K562 (cell line): ENCODE data around the gene PRUNE1. TPM values are rescaled to one million over a fixed set of nuclear protein-coding genes. Genes with fewer than 3 reads are reported as not detected.

Experiments
- FOXJ2 ChIP-seq: fragments of 200-800 bp; sonication (Bioruptor generic); IDR thresholded peaks from 2 replicates; pipeline ENCODE4 v1.6.1; 2016; ENCODE audit warnings: missing genetic modification characterization, missing compliant biosample characterization
- GTF2E2 ChIP-seq: fragments of 200-800 bp; sonication (Bioruptor generic); IDR thresholded peaks from 2 replicates; pipeline ENCODE4 v1.6.1; 2016; ENCODE audit warnings: missing genetic modification characterization, missing compliant biosample characterization
- ILK ChIP-seq: fragments of 450-650 bp; IDR thresholded peaks from 2 replicates; pipeline ENCODE4 v1.6.1; 2016; ENCODE audit warnings: missing genetic modification characterization, low read depth, mild to moderate bottlenecking, missing compliant biosample characterization, moderate library complexity, borderline replicate concordance
- NCOA1 ChIP-seq: fragments of 450-650 bp; IDR thresholded peaks from 2 replicates; pipeline ENCODE4 v1.6.1; 2016; ENCODE audit warnings: low read depth
- NFYB ChIP-seq: IDR thresholded peaks from 2 replicates; pipeline ENCODE4 v1.6.1; 2011; ENCODE audit warnings: mild to moderate bottlenecking, moderate library complexity; ENCODE audit not compliant: insufficient read length; ENCODE audit errors: extremely low read depth
- NONO ChIP-seq, 2 experiments: fragments of 200-400 bp in 1 of 2; fragments of 450-650 bp in 1 of 2; formaldehyde crosslinking in 1 of 2; IDR thresholded peaks; 2 replicates each; pipeline ENCODE4 v1.6.1; 2017; ENCODE audit warnings: low read depth in 2 of 2, mild to moderate bottlenecking in 2 of 2, moderate library complexity in 2 of 2, low read length in 1 of 2
- PHTF2 ChIP-seq: fragments of 250-450 bp; sonication (Bioruptor Pico); IDR thresholded peaks from 2 replicates; pipeline ENCODE4 v1.5.0; 2021; ENCODE audit warnings: mild to moderate bottlenecking
- POLR3A ChIP-seq: IDR thresholded peaks from 2 replicates; pipeline ENCODE4 v1.6.1; 2011; ENCODE audit warnings: borderline replicate concordance, mild to moderate bottlenecking, moderate library complexity; ENCODE audit not compliant: insufficient read length, insufficient read depth; ENCODE audit errors: extremely low read depth
- PYGO2 ChIP-seq: fragments of 450-650 bp; IDR thresholded peaks from 2 replicates; pipeline ENCODE4 v1.6.1; 2016; ENCODE audit warnings: mild to moderate bottlenecking, missing genetic modification characterization, moderate library complexity, missing compliant biosample characterization
- RBM17 ChIP-seq: fragments of 200-400 bp; formaldehyde crosslinking; IDR thresholded peaks from 2 replicates; pipeline ENCODE4 v1.6.1; 2017; ENCODE audit warnings: low read depth, mild to moderate bottlenecking, low read length, borderline replicate concordance
- TBP ChIP-seq: optimal IDR thresholded peaks from 2 replicates; pipeline ENCODE3; 2011; ENCODE audit warnings: low read depth, low read length, improper control_type of control experiment
- WHSC1 ChIP-seq: IDR thresholded peaks from one replicate; pipeline ENCODE4 v1.6.1; 2012; ENCODE audit warnings: low read length, control low read depth, inconsistent platforms
- ZBED1 ChIP-seq: IDR thresholded peaks from 2 replicates; pipeline ENCODE4 v1.6.1; 2014
- ZNF589 ChIP-seq: fragments of 200-800 bp; sonication (Bioruptor generic); IDR thresholded peaks from 2 replicates; pipeline ENCODE4 v1.6.1; 2016; ENCODE audit warnings: low read depth, missing genetic modification characterization, missing compliant biosample characterization
- ZNF699 ChIP-seq: fragments of 250-450 bp; sonication (Bioruptor Pico); IDR thresholded peaks from 2 replicates; pipeline ENCODE4 v1.8.0; 2021; ENCODE audit warnings: mild to moderate bottlenecking, moderate library complexity; ENCODE audit not compliant: insufficient replicate concordance
- ZNF785 ChIP-seq: fragments of 250-450 bp; sonication (Bioruptor Pico); IDR thresholded peaks from 2 replicates; pipeline ENCODE4 v1.4.0; 2020; ENCODE audit warnings: mild to moderate bottlenecking
- ZSCAN32 ChIP-seq: fragments of 450-650 bp; formaldehyde crosslinking; IDR thresholded peaks from 2 replicates; pipeline ENCODE4 v1.4.0; 2020; ENCODE audit warnings: mild to moderate bottlenecking, moderate library complexity
- polyA plus RNA-seq, 8 experiments: library from polyadenylated mRNA; depleted of rRNA in 4 of 8; stranded (reverse) in 5 of 8; unstranded in 3 of 8; fragments of >200 nt; fragmentation: Nextera tagmentation in 2 of 8; fragmentation: Illumina TruSeq in 1 of 8; extraction: Ambion mirVana in 2 of 8; extraction: Trizol in 1 of 8; gene quantifications; 2 replicates each; pipeline versions ENCODE4 v1.2.1 to v1.2.3, GENCODE V29; 2011 to 2014; ENCODE audit warnings: inconsistent platforms in 1 of 8, missing spikeins in 1 of 8
- total RNA-seq, 7 experiments: library from RNA; depleted of rRNA in 6 of 7; stranded (reverse); fragments of >200 nt in 6 of 7; fragmentation: Illumina TruSeq in 2 of 7; extraction: Trizol in 2 of 7; gene quantifications; 2 replicates each; pipeline versions ENCODE4 v1.2.1 to v1.2.3, GENCODE V29; 2011 to 2021; ENCODE audit warnings: low replicate concordance in 1 of 7
- TF ChIP-seq, protein P1 (sequence below), 2 experiments: fragments of 450-650 bp in 1 of 2; IDR thresholded peaks; 2 replicates each; pipeline ENCODE4 v1.6.1; 2011 to 2017; ENCODE audit warnings: low read depth in 2 of 2, antibody characterized with exemption in 1 of 2, borderline replicate concordance in 1 of 2, low read length in 1 of 2, mild to moderate bottlenecking in 1 of 2, mixed read lengths in 1 of 2; ENCODE audit not compliant: control insufficient read depth in 1 of 2
- TF ChIP-seq, protein P2 (sequence below): fragments of 450-650 bp; IDR thresholded peaks from 2 replicates; pipeline ENCODE4 v1.6.1; 2018; ENCODE audit not compliant: partially characterized antibody

PRUNE1 gene
- total and polyA plus RNA-seq, 9 of the 15 experiments (the other 6 are each of a cell fraction or from before 2014, with no cell fraction given), result 16.7 to 48.3 (median 26.2) TPM

DNA sequence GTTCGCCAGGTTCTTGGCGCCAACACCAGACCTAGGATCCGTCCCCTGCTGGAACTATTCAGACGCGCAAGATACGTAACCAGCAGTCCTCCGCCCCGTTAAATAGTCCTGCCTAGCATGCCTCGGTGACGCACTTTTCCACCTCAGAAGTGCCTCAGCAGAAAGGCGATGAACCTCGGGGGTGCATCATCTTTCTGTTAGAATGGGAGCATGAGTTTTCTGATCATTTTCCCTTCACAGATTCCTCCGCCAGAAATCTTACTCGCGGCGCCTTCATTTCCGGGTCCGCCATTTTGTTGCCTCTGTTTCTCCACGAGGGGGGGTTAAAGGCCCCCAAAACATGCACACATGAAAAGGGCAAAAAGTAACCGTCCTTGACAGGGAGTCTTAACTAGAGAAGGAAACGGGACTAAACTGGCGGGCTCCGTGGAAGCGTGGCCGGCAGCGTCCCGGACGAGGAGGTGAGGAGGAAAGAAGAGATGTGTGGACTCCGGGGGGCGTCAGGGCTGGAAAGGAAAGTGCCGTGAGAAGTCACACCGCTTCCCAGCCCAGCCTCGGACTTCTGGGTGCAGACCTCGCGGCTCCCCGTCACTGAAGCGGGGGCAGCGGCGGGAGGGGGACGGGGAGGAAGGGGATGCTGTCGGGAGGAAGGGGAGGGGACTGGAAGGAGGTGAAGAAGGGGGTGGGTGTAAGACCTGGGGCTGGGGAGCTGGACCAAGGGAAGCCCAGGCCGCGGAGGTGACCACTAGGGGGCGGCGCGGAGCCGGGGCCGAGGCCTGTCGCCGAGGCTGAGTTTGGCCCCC is 62.4 kb downstream of the PRUNE1 start, which contains the start of gene GABPB2 (continued):
- TF ChIP-seq, protein P1, sequence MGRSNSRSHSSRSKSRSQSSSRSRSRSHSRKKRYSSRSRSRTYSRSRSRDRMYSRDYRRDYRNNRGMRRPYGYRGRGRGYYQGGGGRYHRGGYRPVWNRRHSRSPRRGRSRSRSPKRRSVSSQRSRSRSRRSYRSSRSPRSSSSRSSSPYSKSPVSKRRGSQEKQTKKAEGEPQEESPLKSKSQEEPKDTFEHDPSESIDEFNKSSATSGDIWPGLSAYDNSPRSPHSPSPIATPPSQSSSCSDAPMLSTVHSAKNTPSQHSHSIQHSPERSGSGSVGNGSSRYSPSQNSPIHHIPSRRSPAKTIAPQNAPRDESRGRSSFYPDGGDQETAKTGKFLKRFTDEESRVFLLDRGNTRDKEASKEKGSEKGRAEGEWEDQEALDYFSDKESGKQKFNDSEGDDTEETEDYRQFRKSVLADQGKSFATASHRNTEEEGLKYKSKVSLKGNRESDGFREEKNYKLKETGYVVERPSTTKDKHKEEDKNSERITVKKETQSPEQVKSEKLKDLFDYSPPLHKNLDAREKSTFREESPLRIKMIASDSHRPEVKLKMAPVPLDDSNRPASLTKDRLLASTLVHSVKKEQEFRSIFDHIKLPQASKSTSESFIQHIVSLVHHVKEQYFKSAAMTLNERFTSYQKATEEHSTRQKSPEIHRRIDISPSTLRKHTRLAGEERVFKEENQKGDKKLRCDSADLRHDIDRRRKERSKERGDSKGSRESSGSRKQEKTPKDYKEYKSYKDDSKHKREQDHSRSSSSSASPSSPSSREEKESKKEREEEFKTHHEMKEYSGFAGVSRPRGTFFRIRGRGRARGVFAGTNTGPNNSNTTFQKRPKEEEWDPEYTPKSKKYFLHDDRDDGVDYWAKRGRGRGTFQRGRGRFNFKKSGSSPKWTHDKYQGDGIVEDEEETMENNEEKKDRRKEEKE (IDR thresholded peaks at IDR 0.05; ENCODE audit: borderline replicate concordance in 1 of 2, control insufficient read depth in 1 of 2, low read depth in 2 of 2, low read length in 1 of 2), result 0 out of 4 replicates have a peak, but pooled peaks of 1 of the 2 experiments have one; percentile 39
- peak; percentile 33; the same call in 1 of the 2 replicates for TF ChIP-seq PHTF2 (CRISPR knock-in tag)
- peak; percentile 87 for TF ChIP-seq TBP
- no peak for TF ChIP-seq RBM17
- no peak for TF ChIP-seq POLR3A
- TF ChIP-seq NFYB, result no peak
- TF ChIP-seq ZNF785, result no peak
- TF ChIP-seq ZSCAN32 (CRISPR knock-in tag), result no peak
- TF ChIP-seq ZNF589 (CRISPR knock-in tag), result peak; percentile 72
- no peak for TF ChIP-seq ILK (tag)
- TF ChIP-seq NCOA1, result peak; percentile 77
- TF ChIP-seq FOXJ2, result peak; percentile 70
- peak in 1 of 2 experiments; percentile 72; a peak in 2 of 4 replicates for TF ChIP-seq NONO (IDR thresholded peaks at IDR 0.05; ENCODE audit: low read depth in 2 of 2, low read length in 1 of 2)
- peak; percentile 71; the same call in 1 of the 2 replicates for TF ChIP-seq ZBED1
- TF ChIP-seq, protein P2, sequence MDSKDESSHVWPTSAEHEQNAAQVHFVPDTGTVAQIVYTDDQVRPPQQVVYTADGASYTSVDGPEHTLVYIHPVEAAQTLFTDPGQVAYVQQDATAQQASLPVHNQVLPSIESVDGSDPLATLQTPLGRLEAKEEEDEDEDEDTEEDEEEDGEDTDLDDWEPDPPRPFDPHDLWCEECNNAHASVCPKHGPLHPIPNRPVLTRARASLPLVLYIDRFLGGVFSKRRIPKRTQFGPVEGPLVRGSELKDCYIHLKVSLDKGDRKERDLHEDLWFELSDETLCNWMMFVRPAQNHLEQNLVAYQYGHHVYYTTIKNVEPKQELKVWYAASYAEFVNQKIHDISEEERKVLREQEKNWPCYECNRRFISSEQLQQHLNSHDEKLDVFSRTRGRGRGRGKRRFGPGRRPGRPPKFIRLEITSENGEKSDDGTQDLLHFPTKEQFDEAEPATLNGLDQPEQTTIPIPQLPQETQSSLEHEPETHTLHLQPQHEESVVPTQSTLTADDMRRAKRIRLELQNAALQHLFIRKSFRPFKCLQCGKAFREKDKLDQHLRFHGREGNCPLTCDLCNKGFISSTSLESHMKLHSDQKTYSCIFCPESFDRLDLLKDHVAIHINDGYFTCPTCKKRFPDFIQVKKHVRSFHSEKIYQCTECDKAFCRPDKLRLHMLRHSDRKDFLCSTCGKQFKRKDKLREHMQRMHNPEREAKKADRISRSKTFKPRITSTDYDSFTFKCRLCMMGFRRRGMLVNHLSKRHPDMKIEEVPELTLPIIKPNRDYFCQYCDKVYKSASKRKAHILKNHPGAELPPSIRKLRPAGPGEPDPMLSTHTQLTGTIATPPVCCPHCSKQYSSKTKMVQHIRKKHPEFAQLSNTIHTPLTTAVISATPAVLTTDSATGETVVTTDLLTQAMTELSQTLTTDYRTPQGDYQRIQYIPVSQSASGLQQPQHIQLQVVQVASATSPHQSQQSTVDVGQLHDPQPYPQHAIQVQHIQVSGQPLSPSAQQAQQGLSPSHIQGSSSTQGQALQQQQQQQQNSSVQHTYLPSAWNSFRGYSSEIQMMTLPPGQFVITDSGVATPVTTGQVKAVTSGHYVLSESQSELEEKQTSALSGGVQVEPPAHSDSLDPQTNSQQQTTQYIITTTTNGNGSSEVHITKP, result no peak
- TF ChIP-seq GTF2E2 (tag), result peak; percentile 88
- TF ChIP-seq ZNF699 (CRISPR knock-in tag), result no peak
- TF ChIP-seq WHSC1, result no peak
- TF ChIP-seq PYGO2, result peak; percentile 80; the same call in 1 of the 2 replicates
